ENCODE measurements around the gene SIGLEC8. TPM values are rescaled to one million over a fixed set of nuclear protein-coding genes. Genes with fewer than 3 reads are reported as not detected.

The SIGLEC8 gene
- total RNA-seq, 1 donor from 2014 or later, result not detected

DNA sequence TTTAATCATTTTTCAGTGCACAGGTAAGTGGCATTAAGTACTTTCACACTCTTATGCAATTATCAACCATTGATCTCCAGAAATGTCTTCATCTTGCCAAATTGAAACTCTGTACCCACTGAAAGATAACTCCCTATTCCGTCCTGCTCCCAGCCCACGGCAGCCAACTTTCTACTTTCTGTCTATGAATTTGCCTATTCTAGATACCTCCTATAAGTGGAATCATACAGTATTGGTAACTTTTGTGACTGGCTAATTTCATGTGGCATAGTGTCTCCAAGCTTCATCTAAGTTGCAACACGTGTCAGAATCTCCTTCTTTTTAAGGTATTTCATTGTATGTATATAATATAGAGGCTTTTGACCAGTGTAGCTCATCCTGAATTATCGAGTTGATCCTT is 14.4 kb upstream of the SIGLEC8 start:
- no peaks in the 10 kb centered on the region for H3K9me3 Mint-ChIP-seq (ENCODE audit: low read depth)
- H3K4me3 Mint-ChIP-seq (ENCODE audit: unreplicated experiment), result no peak overlapping the region
- H3K27ac Mint-ChIP-seq (ENCODE audit: unreplicated experiment), result no peak overlapping the region
- H3K27me3 Mint-ChIP-seq (ENCODE audit: low read depth), result peaks cover 7% of the 10 kb centered on the region
- no peaks in the 10 kb centered on the region for H3K36me3 Mint-ChIP-seq (ENCODE audit: low read depth)
- H3K4me1 Mint-ChIP-seq (ENCODE audit: low read depth), result no peaks in the 10 kb centered on the region
- TF ChIP-seq, protein P1, sequence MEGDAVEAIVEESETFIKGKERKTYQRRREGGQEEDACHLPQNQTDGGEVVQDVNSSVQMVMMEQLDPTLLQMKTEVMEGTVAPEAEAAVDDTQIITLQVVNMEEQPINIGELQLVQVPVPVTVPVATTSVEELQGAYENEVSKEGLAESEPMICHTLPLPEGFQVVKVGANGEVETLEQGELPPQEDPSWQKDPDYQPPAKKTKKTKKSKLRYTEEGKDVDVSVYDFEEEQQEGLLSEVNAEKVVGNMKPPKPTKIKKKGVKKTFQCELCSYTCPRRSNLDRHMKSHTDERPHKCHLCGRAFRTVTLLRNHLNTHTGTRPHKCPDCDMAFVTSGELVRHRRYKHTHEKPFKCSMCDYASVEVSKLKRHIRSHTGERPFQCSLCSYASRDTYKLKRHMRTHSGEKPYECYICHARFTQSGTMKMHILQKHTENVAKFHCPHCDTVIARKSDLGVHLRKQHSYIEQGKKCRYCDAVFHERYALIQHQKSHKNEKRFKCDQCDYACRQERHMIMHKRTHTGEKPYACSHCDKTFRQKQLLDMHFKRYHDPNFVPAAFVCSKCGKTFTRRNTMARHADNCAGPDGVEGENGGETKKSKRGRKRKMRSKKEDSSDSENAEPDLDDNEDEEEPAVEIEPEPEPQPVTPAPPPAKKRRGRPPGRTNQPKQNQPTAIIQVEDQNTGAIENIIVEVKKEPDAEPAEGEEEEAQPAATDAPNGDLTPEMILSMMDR (IDR thresholded peaks at IDR 0.05), result no peak
- DNase-seq (ENCODE audit: low spot score), result no peak

- DNase-seq (ENCODE audit: low spot score), result no peak
- Mint-ChIP-seq H3K27ac (ENCODE audit: unreplicated experiment) (no peak overlapping the region), H3K9me3 (ENCODE audit: low read depth) (no peaks in the 10 kb centered on the region), H3K4me3 (ENCODE audit: unreplicated experiment) (no peak overlapping the region), H3K27me3 (ENCODE audit: low read depth) (peaks cover 8% of the 10 kb centered on the region), H3K4me1 (ENCODE audit: low read depth) (no peaks in the 10 kb centered on the region), H3K36me3 (ENCODE audit: low read depth) (no peaks in the 10 kb centered on the region)
- TF ChIP-seq, protein P1 (IDR thresholded peaks at IDR 0.05), result no peak
Measured at GRCh38 chr19:51471527-51471926, 13.3 kb upstream of the SIGLEC8 start.

- Mint-ChIP-seq H3K36me3 (ENCODE audit: low read depth) (no peaks in the 10 kb centered on the region), H3K27ac (ENCODE audit: unreplicated experiment) (no peak overlapping the region), H3K4me3 (ENCODE audit: unreplicated experiment) (no peak overlapping the region), H3K9me3 (ENCODE audit: low read depth) (no peaks in the 10 kb centered on the region), H3K4me1 (ENCODE audit: low read depth) (no peaks in the 10 kb centered on the region), H3K27me3 (ENCODE audit: low read depth) (peaks cover 9% of the 10 kb centered on the region)
- DNase-seq (ENCODE audit: low spot score), result no peak
- TF ChIP-seq, protein P1 (IDR thresholded peaks at IDR 0.05), result no peak
Measured at GRCh38 chr19:51470966-51471365, 12.7 kb upstream of the SIGLEC8 start.

GRCh38 chr19:51469629-51470028 is 11.4 kb upstream of the SIGLEC8 start:
- Mint-ChIP-seq H3K4me1 (ENCODE audit: low read depth) (no peaks in the 10 kb centered on the region), H3K27ac (ENCODE audit: unreplicated experiment) (no peak overlapping the region), H3K9me3 (ENCODE audit: low read depth) (peaks cover 3% of the 10 kb centered on the region), H3K27me3 (ENCODE audit: low read depth) (peaks cover 12% of the 10 kb centered on the region), H3K36me3 (ENCODE audit: low read depth) (no peaks in the 10 kb centered on the region), H3K4me3 (ENCODE audit: unreplicated experiment) (no peak overlapping the region)
- TF ChIP-seq, protein P1 (IDR thresholded peaks at IDR 0.05), result no peak
- no peak for DNase-seq (ENCODE audit: low spot score)

- Mint-ChIP-seq H3K36me3 (ENCODE audit: low read depth) (no peaks in the 10 kb centered on the region), H3K4me3 (ENCODE audit: unreplicated experiment) (no peak overlapping the region), H3K4me1 (ENCODE audit: low read depth) (no peaks in the 10 kb centered on the region), H3K9me3 (ENCODE audit: low read depth) (peaks cover 3% of the 10 kb centered on the region), H3K27me3 (ENCODE audit: low read depth) (peaks cover 12% of the 10 kb centered on the region), H3K27ac (ENCODE audit: unreplicated experiment) (no peak overlapping the region)
- no peak for DNase-seq (ENCODE audit: low spot score)
- TF ChIP-seq, protein P1 (IDR thresholded peaks at IDR 0.05), result no peak
Measured at GRCh38 chr19:51469162-51469561, 10.9 kb upstream of the SIGLEC8 start.
